Mammary epithelial cell (primary cell): ENCODE measurements around the gene PDE1C.

Source experiments
- CTCF ChIP-seq, 2 donors: IDR thresholded peaks in 1 of 2; conservative IDR thresholded peaks in 1 of 2; 2 replicates each; pipeline ENCODE4 v1.5.1; 2011 to 2012; ENCODE audit warnings: inconsistent platforms in 2 of 2, low read length in 2 of 2, mild to moderate bottlenecking in 2 of 2, control low read depth in 1 of 2, low read depth in 1 of 2; ENCODE audit not compliant: insufficient read depth in 1 of 2; ENCODE audit errors: extremely low read depth in 1 of 2
- EZH2 ChIP-seq: IDR thresholded peaks from 2 replicates; pipeline ENCODE4 v1.6.1; 2012; ENCODE audit warnings: low read length, inconsistent platforms, borderline replicate concordance

DNA sequence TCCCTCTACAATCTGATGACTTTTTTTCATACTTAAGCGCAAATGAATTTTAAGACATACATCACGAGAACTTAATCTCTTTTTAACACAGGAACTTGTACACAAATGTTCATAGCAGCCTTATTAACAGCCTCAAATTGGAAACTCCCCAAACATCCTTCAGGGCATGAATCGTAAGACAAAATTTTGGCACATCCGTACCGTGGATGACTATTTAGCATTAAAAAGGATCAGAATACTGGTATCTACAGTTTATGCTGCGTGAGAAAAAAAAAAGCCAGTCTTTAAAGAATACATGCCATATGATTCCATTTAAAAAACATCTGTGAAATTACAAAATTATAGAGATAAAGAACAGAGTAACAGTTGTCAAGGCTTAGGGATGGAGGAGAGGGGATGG lies 46.8 kb downstream of the PDE1C start:
- TF ChIP-seq CTCF (conservative IDR thresholded peaks at IDR 0.05 in 1 of 2, IDR thresholded peaks at IDR 0.05 in 1 of 2; ENCODE audit: extremely low read depth in 1 of 2, insufficient read depth in 1 of 2, low read depth in 1 of 2, low read length in 2 of 2) (no peak), EZH2 (no peak)
